ENCODE results near the gene PRR15L. TPM values are rescaled to one million over a fixed set of nuclear protein-coding genes. Genes with fewer than 3 reads are reported as not detected.

Gene PRR15L
- total RNA-seq, 1 donor from 2014 or later, result not detected

GRCh38 chr17:47987240-47987835, 29.7 kb upstream of the PRR15L start:
- H3K27ac Mint-ChIP-seq (ENCODE audit: unreplicated experiment), result no peak overlapping the region
- no peak overlapping the region for H3K4me3 Mint-ChIP-seq (ENCODE audit: unreplicated experiment)
- H3K27me3 Mint-ChIP-seq (ENCODE audit: low read depth), result no peaks in the 10 kb centered on the region
- no peak for DNase-seq (ENCODE audit: low spot score)
- no peaks in the 10 kb centered on the region for H3K9me3 Mint-ChIP-seq (ENCODE audit: low read depth)
- peaks cover 3% of the 10 kb centered on the region for H3K36me3 Mint-ChIP-seq (ENCODE audit: low read depth)
- peaks cover 14% of the 10 kb centered on the region for H3K4me1 Mint-ChIP-seq (ENCODE audit: low read depth)
- TF ChIP-seq CTCF (IDR thresholded peaks at IDR 0.05), result no peak

GRCh38 chr17:47986520-47986919, 28.8 kb upstream of the PRR15L start:
- TF ChIP-seq CTCF (IDR thresholded peaks at IDR 0.05), result no peak
- Mint-ChIP-seq H3K27me3 (ENCODE audit: low read depth) (no peaks in the 10 kb centered on the region), H3K36me3 (ENCODE audit: low read depth) (peaks cover 5% of the 10 kb centered on the region), H3K4me3 (ENCODE audit: unreplicated experiment) (no peak overlapping the region), H3K27ac (ENCODE audit: unreplicated experiment) (no peak overlapping the region), H3K9me3 (ENCODE audit: low read depth) (no peaks in the 10 kb centered on the region), H3K4me1 (ENCODE audit: low read depth) (peaks cover 14% of the 10 kb centered on the region)
- DNase-seq (ENCODE audit: low spot score), result no peak

GRCh38 chr17:47983492-47984223, 26.0 kb upstream of the PRR15L start:
- peaks cover 15% of the 10 kb centered on the region for H3K36me3 Mint-ChIP-seq (ENCODE audit: low read depth)
- H3K4me3 Mint-ChIP-seq (ENCODE audit: unreplicated experiment), result no peak overlapping the region
- no peak for DNase-seq (ENCODE audit: low spot score)
- peaks cover 12% of the 10 kb centered on the region for H3K4me1 Mint-ChIP-seq (ENCODE audit: low read depth)
- H3K9me3 Mint-ChIP-seq (ENCODE audit: low read depth), result no peaks in the 10 kb centered on the region
- H3K27me3 Mint-ChIP-seq (ENCODE audit: low read depth), result no peaks in the 10 kb centered on the region
- no peak for TF ChIP-seq CTCF (IDR thresholded peaks at IDR 0.05)
- H3K27ac Mint-ChIP-seq (ENCODE audit: unreplicated experiment), result no peak overlapping the region

- peaks cover 11% of the 10 kb centered on the region for H3K4me1 Mint-ChIP-seq (ENCODE audit: low read depth)
Observed at GRCh38 chr17:47982645-47983390, 25.1 kb upstream of the PRR15L start.

More at GRCh38 chr17:47982645-47983390, 25.1 kb upstream of the PRR15L start:
- Mint-ChIP-seq H3K9me3 (ENCODE audit: low read depth) (no peaks in the 10 kb centered on the region), H3K36me3 (ENCODE audit: low read depth) (peaks cover 16% of the 10 kb centered on the region), H3K4me3 (ENCODE audit: unreplicated experiment) (no peak overlapping the region), H3K27me3 (ENCODE audit: low read depth) (no peaks in the 10 kb centered on the region), H3K27ac (ENCODE audit: unreplicated experiment) (no peak overlapping the region)
- DNase-seq (ENCODE audit: low spot score), result no peak
- TF ChIP-seq CTCF (IDR thresholded peaks at IDR 0.05), result no peak
